GM21619 (cell line): ENCODE data around the gene MT4.

Source experiments
- ATAC-seq: cut with Tn5 transposase; IDR thresholded peaks from one replicate; pipeline ENCODE4 v1.9.1; 2021; ENCODE audit not compliant: unreplicated experiment

Gene MT4

GRCh38 chr16:56564793-56565477 lies at the start of gene MT4:
MT4 (plus strand) TSS chr16:56565073; CDS start chr16:56565129, 56 bp downstream.
- ATAC-seq = no peak

- no peak for ATAC-seq
These were observed 49.2 kb upstream of the MT4 start for GRCh38 chr16:56515665-56516064.

GRCh38 chr16:56517206-56517605 lies 47.7 kb upstream of the MT4 start:
- ATAC-seq = no peak

GRCh38 chr16:56518425-56518824 lies 46.4 kb upstream of the MT4 start:
- ATAC-seq = no peak

- peak; percentile 82 for ATAC-seq
These were observed 45.2 kb upstream of the MT4 start, which contains the start of gene BBS2 for GRCh38 chr16:56519459-56520250. BBS2 (minus strand) TSS chr16:56520024; CDS start chr16:56519862, 162 bp downstream.

GRCh38 chr16:56520251-56520577 lies 44.7 kb upstream of the MT4 start:
- ATAC-seq = no peak

GRCh38 chr16:56525236-56525635 lies 39.6 kb upstream of the MT4 start:
- ATAC-seq = no peak

GRCh38 chr16:56530872-56531271 lies 34.0 kb upstream of the MT4 start:
- no peak for ATAC-seq

- no peak for ATAC-seq
These were observed 32.2 kb upstream of the MT4 start for GRCh38 chr16:56532714-56533113.

GRCh38 chr16:56534847-56535383 lies 30.0 kb upstream of the MT4 start:
- ATAC-seq = no peak

GRCh38 chr16:56538331-56538730 lies 26.5 kb upstream of the MT4 start:
- no peak for ATAC-seq

GRCh38 chr16:56539656-56540055 lies 25.2 kb upstream of the MT4 start:
- ATAC-seq = no peak

GRCh38 chr16:56542039-56542438 lies 22.8 kb upstream of the MT4 start:
- ATAC-seq = no peak

- no peak for ATAC-seq
These were observed 17.5 kb upstream of the MT4 start for GRCh38 chr16:56547120-56547948.

GRCh38 chr16:56547949-56548567 lies 16.8 kb upstream of the MT4 start:
- ATAC-seq = no peak

- ATAC-seq = no peak
These were observed 15.7 kb upstream of the MT4 start for GRCh38 chr16:56549161-56549560.

GRCh38 chr16:56549744-56550385 lies 15.0 kb upstream of the MT4 start:
- no peak for ATAC-seq

GRCh38 chr16:56551796-56552738 lies 12.8 kb upstream of the MT4 start:
- ATAC-seq = no peak

- no peak for ATAC-seq
These were observed 10.4 kb upstream of the MT4 start for GRCh38 chr16:56554441-56554840.
